Natural killer cell treated with Interleukin-12 subunit alpha and Interleukin-12 subunit beta and Interleukin-15 and Interleukin-18, amount 100 ng/mL, for 72 hours (primary cell): ENCODE measurements around the gene TNFRSF11A. TPM values are rescaled to one million over a fixed set of nuclear protein-coding genes. Genes with fewer than 3 reads are reported as not detected.

Source experiments
- ATAC-seq, 2 donors: fragments of 150-1000 bp; cut with Tn5 transposase in 1 of 2; sonication (Bioruptor Pico), chemical (Tn5 transposase) in 1 of 2; 2 replicates each; pipeline ENCODE4 v1.10.0; 2021
- DNase-seq: peaks from one replicate; pipeline ENCODE4 v3.0.0; 2022; ENCODE audit warnings: low spot score
- H3K27ac Mint-ChIP-seq, 2 donors: 1 replicate in 1 of 2; 2 replicates in 1 of 2; pipeline ENCODE4 v1.8.0; 2022; ENCODE audit warnings: mixed read lengths in 2 of 2, mild to moderate bottlenecking in 1 of 2, moderate library complexity in 1 of 2
- H3K27me3 Mint-ChIP-seq, 2 donors: 1 replicate in 1 of 2; 2 replicates in 1 of 2; pipeline ENCODE4 v1.8.0; 2022; ENCODE audit warnings: mixed read lengths in 2 of 2
- H3K36me3 Mint-ChIP-seq: one replicate; pipeline ENCODE4 v1.8.0; 2022; ENCODE audit warnings: mixed read lengths
- H3K4me1 Mint-ChIP-seq, 2 donors: 1 replicate in 1 of 2; 2 replicates in 1 of 2; pipeline ENCODE4 v1.8.0; 2022; ENCODE audit warnings: low read depth in 2 of 2, mixed read lengths in 2 of 2, mild to moderate bottlenecking in 1 of 2
- H3K4me3 Mint-ChIP-seq: one replicate; pipeline ENCODE4 v1.8.0; 2022; ENCODE audit warnings: mixed read lengths
- H3K9me3 Mint-ChIP-seq: 2 replicates; pipeline ENCODE4 v1.8.0; 2022; ENCODE audit warnings: mixed read lengths
- total RNA-seq, 2 donors: library from RNA; stranded (reverse); gene quantifications; one replicate each; pipeline ENCODE4 v1.2.3, GENCODE V29; 2022

TNFRSF11A gene
- total RNA-seq, 2 donors from 2014 or later, result 5.9 to 15.0 TPM

DNA sequence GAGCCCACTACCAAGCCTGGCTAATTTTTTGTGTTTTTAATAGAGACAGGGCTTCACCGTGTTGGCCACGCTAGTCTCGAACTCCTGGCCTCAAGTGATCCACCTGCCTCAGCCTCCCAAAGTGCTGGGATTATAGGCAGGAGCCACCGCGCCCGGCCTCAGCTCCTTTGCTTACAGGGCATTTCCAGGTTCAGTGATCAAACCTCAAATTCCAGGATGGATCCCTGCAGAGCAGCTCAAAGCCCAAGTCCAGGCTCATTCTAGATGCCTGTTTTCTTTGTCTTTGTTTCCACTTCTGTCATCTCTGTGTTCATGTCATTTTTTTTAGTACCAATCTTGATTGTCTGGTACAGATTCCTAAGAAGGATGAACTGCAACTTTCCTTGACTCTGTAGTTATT, 41.9 kb downstream of the TNFRSF11A start:
- Mint-ChIP-seq H3K36me3 (peaks cover 5% of the 10 kb centered on the region), H3K27ac (peak overlapping the region in 1 of 2 donors; percentile 59), H3K9me3 (no peaks in the 10 kb centered on the region), H3K4me1 (peaks cover 10 to 34% of the 10 kb centered on the region in 2 donors), H3K4me3 (no peak overlapping the region), H3K27me3 (no peaks in the 10 kb centered on the region)
- DNase-seq, result no peak
- no peak for ATAC-seq

DNA sequence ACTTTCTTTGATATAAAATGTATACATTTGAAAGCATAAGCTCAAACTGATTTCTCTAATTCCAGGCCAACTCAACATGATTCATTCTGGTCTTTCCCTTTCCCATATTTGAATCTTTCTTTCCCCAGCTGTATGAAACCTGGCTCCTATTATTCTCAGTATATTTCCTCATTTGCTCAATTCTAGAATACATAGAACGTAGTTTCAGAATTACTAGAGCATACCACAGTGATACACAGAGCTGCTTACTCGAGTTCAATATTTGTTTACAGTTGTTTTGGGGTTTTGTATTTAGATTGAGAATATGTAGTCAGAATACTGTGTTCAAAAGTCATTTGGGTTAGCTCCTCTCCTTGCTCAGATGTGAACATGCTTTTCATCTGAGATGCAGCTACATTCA, 43.0 kb downstream of the TNFRSF11A start:
- Mint-ChIP-seq H3K4me1 (peaks cover 10 to 34% of the 10 kb centered on the region in 2 donors), H3K36me3 (peaks cover 5% of the 10 kb centered on the region), H3K9me3 (no peaks in the 10 kb centered on the region), H3K4me3 (peak overlapping the region; percentile 54), H3K27me3 (no peaks in the 10 kb centered on the region), H3K27ac (peak overlapping the region; percentile 40 to 59)
- peak; percentile 50 to 77 for ATAC-seq
- no peak for DNase-seq

DNA sequence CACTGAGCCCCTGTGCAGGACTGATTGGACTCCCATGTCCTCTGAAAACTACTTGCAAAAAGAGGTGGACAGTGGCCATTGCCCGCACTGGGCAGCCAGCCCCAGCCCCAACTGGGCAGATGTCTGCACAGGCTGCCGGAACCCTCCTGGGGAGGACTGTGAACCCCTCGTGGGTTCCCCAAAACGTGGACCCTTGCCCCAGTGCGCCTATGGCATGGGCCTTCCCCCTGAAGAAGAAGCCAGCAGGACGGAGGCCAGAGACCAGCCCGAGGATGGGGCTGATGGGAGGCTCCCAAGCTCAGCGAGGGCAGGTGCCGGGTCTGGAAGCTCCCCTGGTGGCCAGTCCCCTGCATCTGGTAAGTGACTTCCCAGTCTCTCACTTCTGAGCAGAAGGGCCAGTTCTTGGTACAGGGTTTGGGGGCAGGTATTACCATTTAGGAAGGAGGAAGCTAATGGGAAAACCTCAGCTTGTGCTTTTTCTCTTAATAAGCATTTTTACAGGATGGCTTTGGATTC, 44.1 kb downstream of the TNFRSF11A start:
- H3K27me3 Mint-ChIP-seq, result no peaks in the 10 kb centered on the region
- H3K4me3 Mint-ChIP-seq, result no peak overlapping the region
- DNase-seq (no peak), ATAC-seq (no peak)
- H3K4me1 Mint-ChIP-seq, result peaks cover 10 to 35% of the 10 kb centered on the region in 2 donors
- H3K36me3 Mint-ChIP-seq, result peaks cover 5% of the 10 kb centered on the region
- H3K9me3 Mint-ChIP-seq, result no peaks in the 10 kb centered on the region
- H3K27ac Mint-ChIP-seq, result no peak overlapping the region

DNA sequence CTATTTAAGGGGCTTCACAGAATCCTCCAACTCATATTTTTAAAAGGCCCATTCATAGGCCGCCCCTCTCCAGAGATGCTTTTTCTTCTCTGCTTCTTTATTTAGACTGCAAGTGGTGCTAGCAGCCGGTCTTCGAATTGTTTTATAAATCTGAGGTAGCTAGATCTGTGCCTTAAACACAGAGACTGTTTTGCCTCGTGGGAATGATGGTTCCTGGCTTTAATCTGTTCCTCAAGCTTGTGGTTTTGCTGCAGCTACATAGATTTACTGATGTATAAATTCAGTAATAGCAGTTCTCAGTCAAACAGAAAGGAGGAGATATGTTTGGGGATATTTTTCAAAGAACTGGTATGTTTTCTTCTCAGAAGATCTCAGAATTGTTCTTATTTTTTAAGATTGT, 45.3 kb downstream of the TNFRSF11A start:
- Mint-ChIP-seq H3K4me1 (peaks cover 9 to 35% of the 10 kb centered on the region in 2 donors), H3K4me3 (peak overlapping the region; percentile 61), H3K9me3 (no peaks in the 10 kb centered on the region), H3K36me3 (peaks cover 5% of the 10 kb centered on the region), H3K27me3 (no peaks in the 10 kb centered on the region), H3K27ac (peak overlapping the region; percentile 51 to 79)
- peak in 1 of 2 donors; percentile 15 for ATAC-seq
- no peak for DNase-seq

DNA sequence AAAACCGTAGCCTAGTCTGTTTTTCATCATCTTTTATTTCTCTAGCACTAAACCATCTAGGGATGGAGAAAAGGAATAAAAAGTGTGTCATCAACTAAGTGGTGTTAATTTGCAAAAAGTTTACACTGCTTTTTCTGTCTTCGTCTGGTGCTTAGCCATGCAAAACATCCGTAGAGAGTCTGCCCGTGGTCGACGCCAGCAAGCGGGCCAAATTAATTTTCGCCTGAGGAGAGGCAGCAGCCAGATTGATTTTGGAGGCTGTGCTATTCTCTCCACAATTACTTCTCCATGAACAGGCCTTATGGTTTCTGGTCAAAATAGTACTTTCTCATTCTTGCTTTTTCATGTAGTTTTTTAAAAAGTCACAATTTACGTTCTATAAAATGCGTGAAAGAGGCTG, 46.3 kb downstream of the TNFRSF11A start:
- ATAC-seq (no peak), DNase-seq (no peak)
- Mint-ChIP-seq H3K9me3 (no peaks in the 10 kb centered on the region), H3K4me3 (peak overlapping the region; percentile 61), H3K27ac (peak overlapping the region; percentile 51 to 79), H3K27me3 (no peaks in the 10 kb centered on the region), H3K4me1 (peaks cover 7 to 35% of the 10 kb centered on the region in 2 donors), H3K36me3 (peaks cover 5% of the 10 kb centered on the region)

DNA sequence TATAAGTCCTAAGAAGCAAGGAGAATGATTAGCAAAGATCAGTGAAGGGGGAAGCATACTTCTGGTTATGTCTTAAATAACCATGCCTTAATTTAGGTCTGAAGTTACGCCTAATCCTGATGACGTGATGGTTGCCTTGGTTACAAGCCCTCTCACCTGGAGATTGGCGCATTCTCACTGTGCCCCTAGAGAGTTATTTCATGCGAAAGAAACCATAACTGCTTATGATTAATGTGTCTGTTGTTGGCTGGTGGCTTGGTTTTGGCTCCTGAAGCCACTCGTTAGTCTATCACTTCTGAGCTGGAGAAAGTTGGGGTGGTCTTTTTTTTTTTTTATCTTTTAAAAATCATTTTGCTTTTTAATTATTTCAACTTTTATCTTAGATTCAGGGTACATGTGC, 47.0 kb downstream of the TNFRSF11A start:
- H3K36me3 Mint-ChIP-seq, result peaks cover 3% of the 10 kb centered on the region
- no peaks in the 10 kb centered on the region for H3K27me3 Mint-ChIP-seq
- H3K4me3 Mint-ChIP-seq, result no peak overlapping the region
- H3K9me3 Mint-ChIP-seq, result no peaks in the 10 kb centered on the region
- peaks cover 7 to 33% of the 10 kb centered on the region in 2 donors for H3K4me1 Mint-ChIP-seq
- DNase-seq (no peak), ATAC-seq (no peak)
- no peak overlapping the region for H3K27ac Mint-ChIP-seq

DNA sequence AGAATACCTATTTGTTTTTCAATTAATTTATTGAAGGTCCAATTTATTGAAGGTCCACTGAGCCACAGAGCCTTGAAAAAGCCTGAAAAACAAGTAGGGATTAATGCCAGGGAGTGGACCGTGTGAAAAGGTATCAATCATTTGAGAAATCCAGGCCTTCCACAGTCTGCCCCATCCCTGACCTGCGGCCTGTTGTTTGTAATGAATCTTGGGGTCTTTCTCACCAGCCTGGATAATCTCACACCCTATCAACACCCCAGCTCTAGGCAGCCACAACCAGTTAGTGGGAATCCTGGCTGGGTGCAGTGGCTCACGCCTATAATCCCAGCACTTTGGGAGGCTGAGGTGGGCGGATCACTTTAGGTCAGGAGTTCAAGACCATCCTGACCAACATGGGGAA, 47.8 kb downstream of the TNFRSF11A start:
- ATAC-seq (no peak), DNase-seq (no peak)
- no peaks in the 10 kb centered on the region for H3K27me3 Mint-ChIP-seq
- H3K4me1 Mint-ChIP-seq, result peaks cover 7 to 29% of the 10 kb centered on the region in 2 donors
- H3K9me3 Mint-ChIP-seq, result no peaks in the 10 kb centered on the region
- no peak overlapping the region for H3K4me3 Mint-ChIP-seq
- no peaks in the 10 kb centered on the region for H3K36me3 Mint-ChIP-seq
- no peak overlapping the region for H3K27ac Mint-ChIP-seq

DNA sequence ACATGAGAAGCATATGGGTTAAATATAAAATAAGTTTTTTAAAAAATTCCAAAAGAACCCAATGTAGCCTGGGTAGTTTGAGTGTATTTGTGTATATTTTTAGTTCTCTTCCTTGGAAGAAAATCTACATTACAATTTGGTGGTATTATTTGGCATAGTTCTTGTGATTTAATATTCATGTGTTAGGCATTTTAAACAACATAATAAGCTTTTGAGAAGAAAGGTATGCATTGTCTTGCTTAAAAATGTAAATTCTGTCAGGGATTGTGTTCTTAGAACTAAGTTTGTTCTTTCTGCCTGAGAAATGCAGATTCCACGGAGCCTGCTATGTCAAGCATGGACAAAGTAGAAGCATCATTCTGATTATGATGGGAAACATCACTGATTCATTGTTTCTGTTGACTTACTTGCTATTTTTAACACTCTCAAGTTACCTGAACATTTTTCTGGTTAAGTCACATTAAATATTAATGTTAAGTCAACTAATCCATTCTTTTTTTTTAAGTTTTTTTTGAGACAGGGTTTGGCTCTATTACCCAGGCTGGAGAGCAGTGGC, 49.4 kb downstream of the TNFRSF11A start:
- Mint-ChIP-seq H3K9me3 (no peaks in the 10 kb centered on the region), H3K27ac (peak overlapping the region in 1 of 2 donors; percentile 43), H3K27me3 (no peaks in the 10 kb centered on the region), H3K36me3 (no peaks in the 10 kb centered on the region), H3K4me1 (peaks cover 0 to 21% of the 10 kb centered on the region in 2 donors), H3K4me3 (no peak overlapping the region)
- DNase-seq (no peak), ATAC-seq (no peak)

DNA sequence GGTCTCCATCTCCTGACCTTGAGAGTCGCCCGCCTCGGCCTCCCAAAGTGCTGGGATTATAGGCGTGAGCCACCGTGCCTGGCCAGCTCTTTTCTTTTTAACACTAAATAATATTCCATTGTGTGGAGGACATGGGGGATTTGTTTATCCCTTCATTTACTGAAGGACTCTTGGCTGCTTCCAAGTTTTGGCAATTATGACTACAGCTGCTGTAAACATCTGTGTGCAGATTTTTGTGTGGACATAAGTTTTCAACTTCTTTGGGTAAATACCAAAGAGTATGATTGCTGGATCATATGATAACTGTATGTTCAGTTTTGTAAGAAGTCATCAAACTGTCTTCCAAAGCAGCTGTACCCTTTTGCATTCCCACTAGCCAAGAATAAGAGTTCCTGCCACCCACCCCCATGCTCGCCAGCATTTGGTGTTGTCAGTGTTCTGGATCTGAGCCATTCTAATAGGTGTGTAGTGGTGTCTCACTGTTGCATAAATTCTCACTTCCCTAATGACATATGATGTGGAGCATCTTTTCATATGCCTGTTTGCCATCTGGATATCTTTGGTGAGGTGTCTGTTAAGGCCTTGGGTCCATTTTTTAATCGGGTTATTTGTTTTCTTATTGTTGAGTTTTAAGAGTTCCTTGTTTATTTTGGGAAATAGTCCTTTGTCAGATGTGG, 52.2 kb downstream of the TNFRSF11A start:
- Mint-ChIP-seq H3K4me3 (no peak overlapping the region), H3K36me3 (no peaks in the 10 kb centered on the region), H3K27ac (no peak overlapping the region), H3K9me3 (no peaks in the 10 kb centered on the region), H3K27me3 (no peaks in the 10 kb centered on the region), H3K4me1 (peaks cover 0 to 5% of the 10 kb centered on the region in 2 donors)
- ATAC-seq (no peak), DNase-seq (no peak)

DNA sequence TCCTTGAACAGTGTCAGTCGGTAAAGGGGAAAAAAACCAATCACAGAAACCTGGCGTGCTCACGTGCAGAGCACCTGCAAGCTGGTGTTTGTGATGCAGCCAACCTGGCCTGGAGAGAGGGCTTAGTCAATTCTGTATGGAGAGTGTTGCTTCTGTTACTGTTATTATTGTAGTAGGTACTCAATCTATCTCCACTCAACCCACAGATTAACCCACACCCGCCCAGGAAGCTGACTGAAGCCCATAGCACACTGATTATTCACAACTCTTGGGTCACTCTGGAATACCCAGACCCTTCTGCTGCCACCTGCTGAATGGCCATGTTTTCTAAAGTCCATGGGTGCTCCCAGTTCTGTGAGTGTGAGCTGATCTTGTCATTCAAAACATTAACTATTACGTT, 53.9 kb downstream of the TNFRSF11A start:
- Mint-ChIP-seq H3K36me3 (no peaks in the 10 kb centered on the region), H3K4me3 (no peak overlapping the region), H3K4me1 (peaks cover 0 to under 1% of the 10 kb centered on the region in 2 donors), H3K27me3 (peaks cover 0 to 12% of the 10 kb centered on the region in 2 donors), H3K9me3 (no peaks in the 10 kb centered on the region), H3K27ac (no peak overlapping the region)
- DNase-seq, result no peak
- ATAC-seq, result peak in 1 of 2 donors; percentile 57

DNA sequence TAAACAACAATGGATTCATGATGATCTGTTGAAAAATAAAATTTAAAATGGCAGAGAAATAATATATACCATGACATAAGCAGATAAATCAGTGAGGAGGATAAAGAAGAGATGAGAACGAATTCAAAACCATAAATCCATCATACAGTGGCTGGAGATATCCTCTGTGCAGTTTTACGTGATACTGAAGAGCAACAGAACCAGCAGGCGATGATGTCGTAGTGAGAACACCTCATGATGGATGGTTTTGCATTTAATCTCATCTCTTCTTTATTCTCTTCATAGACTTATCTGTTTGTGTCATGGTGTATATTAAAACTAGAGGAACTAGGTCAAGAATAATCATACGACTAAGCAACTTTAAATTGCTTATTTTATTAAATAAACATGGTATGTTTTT, 56.3 kb downstream of the TNFRSF11A start:
- Mint-ChIP-seq H3K4me3 (no peak overlapping the region), H3K27me3 (peaks cover 0 to 12% of the 10 kb centered on the region in 2 donors), H3K4me1 (no peaks in the 10 kb centered on the region), H3K36me3 (no peaks in the 10 kb centered on the region), H3K27ac (no peak overlapping the region), H3K9me3 (no peaks in the 10 kb centered on the region)
- ATAC-seq (no peak), DNase-seq (no peak)

DNA sequence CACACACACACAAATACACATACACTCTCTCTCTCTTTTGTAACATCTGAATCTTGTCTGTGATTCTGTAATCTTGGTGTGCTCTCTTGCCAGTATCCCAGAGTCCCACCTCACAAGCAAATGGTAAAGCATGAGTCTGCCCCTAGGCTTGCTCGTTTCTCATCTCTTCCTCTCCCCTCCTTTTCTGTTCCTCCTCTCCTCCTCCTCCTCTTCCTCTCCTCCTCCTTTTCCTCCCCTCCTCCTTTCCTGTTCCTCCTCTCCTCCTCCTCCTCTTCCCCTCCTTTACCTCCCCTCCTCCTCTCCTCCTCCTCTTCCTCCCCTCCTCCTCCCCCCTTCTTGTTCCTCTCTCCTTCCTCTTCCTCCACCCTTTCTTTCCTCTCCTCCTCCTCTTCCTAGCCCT, 59.0 kb downstream of the TNFRSF11A start:
- no peaks in the 10 kb centered on the region for H3K36me3 Mint-ChIP-seq
- no peak for ATAC-seq
- DNase-seq, result no peak
- no peaks in the 10 kb centered on the region for H3K4me1 Mint-ChIP-seq
- peaks cover 0 to 12% of the 10 kb centered on the region in 2 donors for H3K27me3 Mint-ChIP-seq
- no peak overlapping the region for H3K27ac Mint-ChIP-seq
- H3K9me3 Mint-ChIP-seq, result no peaks in the 10 kb centered on the region
- no peak overlapping the region for H3K4me3 Mint-ChIP-seq

DNA sequence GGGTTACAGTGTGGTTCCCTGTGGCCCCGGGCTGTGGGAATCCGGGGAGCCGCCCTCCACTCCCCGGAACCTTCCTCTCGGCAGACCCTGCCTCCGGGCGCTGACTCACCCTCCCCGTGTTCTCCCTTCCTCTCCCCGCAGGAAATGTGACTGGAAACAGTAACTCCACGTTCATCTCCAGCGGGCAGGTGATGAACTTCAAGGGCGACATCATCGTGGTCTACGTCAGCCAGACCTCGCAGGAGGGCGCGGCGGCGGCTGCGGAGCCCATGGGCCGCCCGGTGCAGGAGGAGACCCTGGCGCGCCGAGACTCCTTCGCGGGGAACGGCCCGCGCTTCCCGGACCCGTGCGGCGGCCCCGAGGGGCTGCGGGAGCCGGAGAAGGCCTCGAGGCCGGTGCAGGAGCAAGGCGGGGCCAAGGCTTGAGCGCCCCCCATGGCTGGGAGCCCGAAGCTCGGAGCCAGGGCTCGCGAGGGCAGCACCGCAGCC, 59.5 kb downstream of the TNFRSF11A start:
- Mint-ChIP-seq H3K9me3 (no peaks in the 10 kb centered on the region), H3K27me3 (peaks cover 0 to 12% of the 10 kb centered on the region in 2 donors), H3K4me3 (no peak overlapping the region), H3K4me1 (no peaks in the 10 kb centered on the region), H3K36me3 (no peaks in the 10 kb centered on the region), H3K27ac (no peak overlapping the region)
- no peak for DNase-seq
- no peak for ATAC-seq

DNA sequence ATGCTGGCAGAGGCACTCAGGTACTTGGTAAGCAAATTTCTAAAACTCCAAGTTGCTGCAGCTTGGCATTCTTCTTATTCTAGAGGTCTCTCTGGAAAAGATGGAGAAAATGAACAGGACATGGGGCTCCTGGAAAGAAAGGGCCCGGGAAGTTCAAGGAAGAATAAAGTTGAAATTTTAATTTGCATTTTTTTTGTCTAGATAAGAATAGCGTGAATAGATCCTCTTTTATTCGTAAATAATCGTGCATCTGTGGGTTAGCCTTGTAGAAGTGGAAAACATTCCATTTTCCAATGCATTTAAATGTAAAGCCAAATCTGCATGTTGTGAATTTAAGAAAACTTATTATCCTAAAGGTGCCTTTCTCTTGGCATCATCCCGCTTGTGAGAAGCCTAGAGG, 61.0 kb downstream of the TNFRSF11A start:
- ATAC-seq, result no peak
- no peak for DNase-seq
- peaks cover 3 to 12% of the 10 kb centered on the region in 2 donors for H3K27me3 Mint-ChIP-seq
- H3K4me3 Mint-ChIP-seq, result no peak overlapping the region
- no peaks in the 10 kb centered on the region for H3K4me1 Mint-ChIP-seq
- H3K27ac Mint-ChIP-seq, result no peak overlapping the region
- no peaks in the 10 kb centered on the region for H3K9me3 Mint-ChIP-seq
- H3K36me3 Mint-ChIP-seq, result no peaks in the 10 kb centered on the region
